GM23248 (cell line): ENCODE results near the gene DPT. TPM values are rescaled to one million over a fixed set of nuclear protein-coding genes. Genes with fewer than 3 reads are reported as not detected.

Source experiments
- DNase-seq: peaks from one replicate; pipeline ENCODE4 v3.0.0-alpha.2; 2015
- H2AFZ ChIP-seq: fragments of 200-600 bp; sonication (generic); 2 replicates; pipeline ENCODE4 v1.6.1; 2016; ENCODE audit warnings: antibody characterized with exemption
- H3F3A ChIP-seq: fragments of 200-600 bp; sonication (generic); 2 replicates; pipeline ENCODE4 v1.6.1; 2016; ENCODE audit warnings: mild to moderate bottlenecking, antibody characterized with exemption, mixed run types; ENCODE audit not compliant: insufficient read depth
- H3K27ac ChIP-seq: fragments of 200-600 bp; sonication (generic); 2 replicates; pipeline ENCODE4 v1.5.1; 2016; ENCODE audit warnings: mild to moderate bottlenecking
- H3K27me3 ChIP-seq: fragments of 200-600 bp; sonication (generic); replicated peaks from 2 replicates; pipeline ENCODE4 v1.6.1; 2016; ENCODE audit warnings: mild to moderate bottlenecking; ENCODE audit not compliant: insufficient read depth
- H3K36me3 ChIP-seq: fragments of 200-600 bp; sonication (generic); 2 replicates; pipeline ENCODE4 v1.6.1; 2016; ENCODE audit warnings: low read depth, mild to moderate bottlenecking
- H3K4me1 ChIP-seq: fragments of 200-600 bp; sonication (generic); 2 replicates; pipeline ENCODE4 v1.6.1; 2016; ENCODE audit warnings: mild to moderate bottlenecking; ENCODE audit not compliant: insufficient read depth
- H3K4me2 ChIP-seq: fragments of 200-600 bp; sonication (generic); one replicate; pipeline ENCODE4 v1.6.1; 2016; ENCODE audit warnings: mild to moderate bottlenecking; ENCODE audit not compliant: unreplicated experiment
- H3K4me3 ChIP-seq: fragments of 200-600 bp; sonication (generic); 2 replicates; pipeline ENCODE4 v1.5.1; 2016; ENCODE audit warnings: mild to moderate bottlenecking
- H3K79me2 ChIP-seq: fragments of 200-600 bp; sonication (generic); 2 replicates; pipeline ENCODE4 v1.6.1; 2016; ENCODE audit warnings: mild to moderate bottlenecking; ENCODE audit not compliant: insufficient read depth
- H3K9ac ChIP-seq: fragments of 200-600 bp; sonication (generic); 2 replicates; pipeline ENCODE4 v1.6.1; 2016; ENCODE audit warnings: mild to moderate bottlenecking
- H3K9me2 ChIP-seq: fragments of 200-600 bp; sonication (generic); 2 replicates; pipeline ENCODE4 v1.6.1; 2016; ENCODE audit warnings: mixed run types, mild to moderate bottlenecking, moderate library complexity; ENCODE audit not compliant: insufficient read depth
- H3K9me3 ChIP-seq: fragments of 200-600 bp; sonication (generic); one replicate; pipeline ENCODE4 v1.6.1; 2017; ENCODE audit warnings: low read depth
- H4K20me1 ChIP-seq: fragments of 200-600 bp; sonication (generic); 2 replicates; pipeline ENCODE4 v1.6.0; 2016; ENCODE audit not compliant: insufficient read depth
- EZH2 ChIP-seq: fragments of 200-600 bp; sonication (generic); IDR thresholded peaks from 2 replicates; pipeline ENCODE4 v1.6.1; 2018; ENCODE audit warnings: antibody characterized with exemption, mild to moderate bottlenecking; ENCODE audit not compliant: insufficient read depth, poor library complexity, severe bottlenecking
- EZH2phosphoT487 ChIP-seq: fragments of 200-600 bp; sonication (generic); IDR thresholded peaks from 2 replicates; pipeline ENCODE4 v1.6.1; 2018; ENCODE audit warnings: antibody characterized with exemption, moderate library complexity, mild to moderate bottlenecking, low read depth; ENCODE audit not compliant: insufficient read depth
- WGBS, 2 experiments: methylation state at CpG; one replicate each; pipeline ENCODE4 v1.1.6; 2015 to 2017; ENCODE audit warnings: low lambda C conversion rate in 2 of 2, low coverage in 1 of 2; ENCODE audit errors: missing lambda C conversion rate in 2 of 2; 5-methylcytosine and 5-hydroxymethylcytosine counted together
- in situ Hi-C: fragments of 300-500 bp; cut with MboI; formaldehyde crosslinking; loops from 2 replicates; pipeline ENCODE4 v1.15.0; 2020
- polyA plus RNA-seq: library from polyadenylated mRNA; unstranded; fragments of >200 nt; fragmentation: Nextera tagmentation; extraction: Ambion mirVana; gene quantifications from 2 replicates; pipeline ENCODE4 v1.2.1, GENCODE V29; 2016
- total RNA-seq: library from RNA; depleted of rRNA; stranded (reverse); fragments of >200 nt; shearing (Covaris generic); gene quantifications from 2 replicates; pipeline ENCODE4 v1.2.3, GENCODE V29; 2014

The DPT gene
- total and polyA plus RNA-seq, 2 experiments from 2014 or later: 14.9 to 20.0 TPM

DNA sequence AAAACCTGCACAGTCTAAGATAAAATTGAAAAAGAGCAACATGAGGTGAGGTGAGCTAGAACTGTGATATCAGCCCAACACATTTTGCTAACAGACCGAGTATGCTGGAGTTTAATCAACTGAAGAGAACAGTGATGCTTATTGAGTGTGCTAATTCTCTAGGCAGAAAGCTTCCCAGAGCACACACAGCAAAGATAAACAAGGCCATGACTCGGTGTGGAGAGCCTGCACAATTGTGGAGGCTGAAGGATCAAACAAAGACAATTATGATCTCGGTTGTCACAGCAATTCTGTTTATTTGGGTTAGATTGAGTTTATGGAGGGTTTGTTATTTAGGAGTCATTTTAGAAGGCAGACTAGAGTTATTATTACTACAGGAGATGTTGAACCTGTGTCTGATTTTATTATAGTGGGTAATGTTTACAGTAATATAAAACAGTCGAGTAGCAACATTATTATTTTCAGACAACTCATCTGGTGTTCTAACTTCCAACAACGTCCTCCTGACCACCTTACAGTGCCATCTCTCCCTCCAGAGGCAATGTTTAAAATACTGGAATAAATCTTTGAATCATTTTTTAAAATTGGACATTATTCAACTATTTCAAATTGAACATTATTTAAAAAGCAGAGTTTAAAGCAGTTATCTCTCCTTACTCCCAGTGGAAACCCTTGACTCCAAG is 40.2 kb downstream of the DPT start:
- in situ Hi-C loops: no loop called here
- H3K27ac ChIP-seq: no peak overlapping the region
- WGBS, 2 experiments: 30 to 32% methylated on average over 5 of the region's 5 CpGs

GRCh38 chr1:168687816-168688215 is 41.2 kb downstream of the DPT start:
- no peak for TF ChIP-seq EZH2phosphoT487
- no peak for TF ChIP-seq EZH2
- H3K9me2 ChIP-seq: no peaks in the 10 kb centered on the region
- in situ Hi-C loops: no loop called here
- 88 to 89% methylated on average over 4 of the region's 4 CpGs for WGBS, 2 experiments
- no peaks in the 10 kb centered on the region for H4K20me1 ChIP-seq
- no peak overlapping the region for H3K27ac ChIP-seq
- no peak overlapping the region for H2AFZ ChIP-seq
- no peaks in the 10 kb centered on the region for H3K36me3 ChIP-seq
- H3K79me2 ChIP-seq: no peaks in the 10 kb centered on the region
- no peak overlapping the region for H3K9ac ChIP-seq
- H3K4me2 ChIP-seq: no peak overlapping the region
- no peaks in the 10 kb centered on the region; the same call in 1 of the 2 replicates for H3F3A ChIP-seq
- H3K9me3 ChIP-seq: no peaks in the 10 kb centered on the region
- no peak for DNase-seq
- H3K4me1 ChIP-seq: peaks cover 10% of the 10 kb centered on the region
- H3K27me3 ChIP-seq: no peaks in the 10 kb centered on the region
- H3K4me3 ChIP-seq: no peak overlapping the region

More for the DNA sequence above, 40.2 kb downstream of the DPT start:
- no peak overlapping the region for H3K4me3 ChIP-seq
- H3K9me2 ChIP-seq: no peaks in the 10 kb centered on the region
- no peak overlapping the region for H3K4me2 ChIP-seq
- H3K4me1 ChIP-seq: peaks cover 10% of the 10 kb centered on the region
- no peaks in the 10 kb centered on the region for H4K20me1 ChIP-seq
- H3F3A ChIP-seq: no peaks in the 10 kb centered on the region; the same call in 1 of the 2 replicates
- no peaks in the 10 kb centered on the region for H3K36me3 ChIP-seq
- no peak for DNase-seq
- H3K79me2 ChIP-seq: no peaks in the 10 kb centered on the region
- no peak overlapping the region for H3K9ac ChIP-seq
- no peak for TF ChIP-seq EZH2phosphoT487
- no peak for TF ChIP-seq EZH2
- no peak overlapping the region for H2AFZ ChIP-seq
- H3K9me3 ChIP-seq: no peaks in the 10 kb centered on the region
- H3K27me3 ChIP-seq: no peaks in the 10 kb centered on the region

GRCh38 chr1:168686666-168687065 is 42.3 kb downstream of the DPT start:
- no peaks in the 10 kb centered on the region for H3K36me3 ChIP-seq
- no peaks in the 10 kb centered on the region for H3K79me2 ChIP-seq
- H3F3A ChIP-seq: no peaks in the 10 kb centered on the region; the same call in 1 of the 2 replicates
- DNase-seq: no peak
- H3K4me2 ChIP-seq: no peak overlapping the region
- WGBS, 2 experiments: 48 to 61% methylated on average over 2 of the region's 2 CpGs
- TF ChIP-seq EZH2phosphoT487 (no peak), EZH2 (no peak)
- H3K9ac ChIP-seq: no peak overlapping the region
- no peak overlapping the region for H2AFZ ChIP-seq
- H3K9me3 ChIP-seq: no peaks in the 10 kb centered on the region
- H3K4me1 ChIP-seq: peaks cover 10% of the 10 kb centered on the region
- H3K27me3 ChIP-seq: no peaks in the 10 kb centered on the region
- no peak overlapping the region for H3K27ac ChIP-seq
- H3K9me2 ChIP-seq: no peaks in the 10 kb centered on the region
- in situ Hi-C loops: no loop called here
- H3K4me3 ChIP-seq: no peak overlapping the region
- no peaks in the 10 kb centered on the region for H4K20me1 ChIP-seq

DNA sequence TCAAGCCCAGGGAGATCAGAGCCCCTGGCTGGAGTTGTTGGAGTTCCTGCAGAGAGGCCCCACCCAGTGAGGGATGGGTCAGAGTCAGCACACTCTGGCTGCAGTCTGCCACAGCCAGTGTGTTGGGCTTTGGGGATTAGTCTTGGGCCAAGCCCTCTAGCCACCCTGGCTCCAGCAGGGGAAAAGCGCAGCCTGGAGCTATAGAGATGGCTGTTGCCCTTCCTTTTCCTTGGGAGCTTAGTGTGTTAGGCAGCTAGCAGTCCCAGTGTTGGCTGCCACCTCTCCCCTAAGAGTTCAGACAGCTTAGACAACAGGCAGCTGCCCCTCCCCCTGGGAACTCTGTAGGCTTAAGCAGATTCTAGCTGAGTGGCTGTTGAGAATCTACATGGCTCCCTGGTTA is 45.1 kb downstream of the DPT start:
- no peaks in the 10 kb centered on the region for H4K20me1 ChIP-seq
- no peaks in the 10 kb centered on the region for H3K36me3 ChIP-seq
- H3K4me2 ChIP-seq: no peak overlapping the region
- H3K4me1 ChIP-seq: no peaks in the 10 kb centered on the region
- no peaks in the 10 kb centered on the region for H3F3A ChIP-seq
- no peak overlapping the region for H2AFZ ChIP-seq
- no peaks in the 10 kb centered on the region for H3K9me2 ChIP-seq
- 55 to 71% methylated on average over 1 of the region's 1 CpG for WGBS, 2 experiments
- no peaks in the 10 kb centered on the region for H3K79me2 ChIP-seq
- no peak overlapping the region for H3K4me3 ChIP-seq
- H3K9ac ChIP-seq: no peak overlapping the region
- no peak overlapping the region for H3K27ac ChIP-seq
- TF ChIP-seq EZH2phosphoT487 (no peak), EZH2 (no peak)
- no peaks in the 10 kb centered on the region for H3K27me3 ChIP-seq
- in situ Hi-C loops: no loop called here
- no peaks in the 10 kb centered on the region for H3K9me3 ChIP-seq
- DNase-seq: no peak
